HEK293 (cell line): Measurements from ENCODE around the gene CTBP2.

Source experiments
- ZNF274 ChIP-seq, 2 experiments: fragments of 200-500 bp in 1 of 2; fragments of 450-650 bp in 1 of 2; sonication (Bioruptor generic) in 1 of 2; formaldehyde crosslinking in 1 of 2; IDR thresholded peaks; 2 replicates each; pipeline versions ENCODE4 v1.5.1 to v1.6.1; 2014 to 2016; ENCODE audit warnings: borderline replicate concordance in 1 of 2, inconsistent platforms in 1 of 2, low read length in 1 of 2, missing biosample characterization in 1 of 2, missing genetic modification characterization in 1 of 2
- ZNF658 ChIP-seq: fragments of 450-650 bp; formaldehyde crosslinking; IDR thresholded peaks from 2 replicates; pipeline ENCODE4; 2016; ENCODE audit warnings: missing biosample characterization, missing genetic modification characterization

DNA sequence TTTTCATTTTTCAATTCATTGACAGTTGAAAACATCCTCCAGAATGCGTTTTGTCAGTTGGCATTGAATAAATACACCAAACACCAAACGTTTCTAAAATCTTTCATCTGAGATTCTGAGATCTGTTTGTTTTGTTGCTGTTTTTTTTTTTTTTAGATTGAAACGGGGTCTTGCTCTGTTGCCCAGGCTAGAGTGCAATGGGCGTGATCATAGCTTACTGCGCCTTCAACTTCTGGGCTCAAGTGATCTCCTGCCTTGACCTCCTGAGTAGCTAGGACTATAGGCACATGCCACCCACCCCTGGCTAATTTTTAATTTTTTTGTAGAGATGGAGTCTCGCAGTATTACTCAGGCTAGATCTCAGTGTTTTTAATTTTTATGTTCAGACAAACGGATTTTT, 187.7 kb downstream of the CTBP2 start:
- no peak for TF ChIP-seq ZNF274 (IDR thresholded peaks at IDR 0.05; ENCODE audit: low read length)
- no peak for TF ChIP-seq ZNF274 (tag by site-specific recombination; IDR thresholded peaks at IDR 0.05; ENCODE audit: borderline replicate concordance)
- no peak for TF ChIP-seq ZNF658 (tag by site-specific recombination)
